Measurements from ENCODE around the gene ACOXL.

- TF ChIP-seq EZH2phosphoT487 (IDR thresholded peaks at IDR 0.05; ENCODE audit: insufficient read depth, low read depth) (no peak), EZH2 (IDR thresholded peaks at IDR 0.05; ENCODE audit: insufficient read depth, poor library complexity, severe bottlenecking) (no peak)
These were observed 5.4 kb downstream of the ACOXL start for GRCh38 chr2:110737783-110738182.
